Large intestine (tissue), 3 donors: ENCODE data around the gene ARHGAP33. TPM values are rescaled to one million over a fixed set of nuclear protein-coding genes. Genes with fewer than 3 reads are reported as not detected.
"Not testable (repeated sequence)": the region's sequence is repeated elsewhere in the genome, so short reads cannot be mapped to it uniquely, and the experiment has no call there.

ENCODE experiments used
- DNase-seq, 2 donors: peaks; one replicate each; pipeline versions ENCODE4 v3.0.0 to v3.0.0-alpha.2; 2013
- H3K27ac ChIP-seq: one replicate; pipeline ENCODE4 v1.5.1; 2013; ENCODE audit warnings: low read length
- H3K27me3 ChIP-seq: 2 replicates; pipeline ENCODE4 v1.6.1; 2013; ENCODE audit warnings: low read length; ENCODE audit not compliant: control insufficient read depth, insufficient read depth
- H3K36me3 ChIP-seq: 2 replicates; pipeline ENCODE4 v1.6.1; 2013; ENCODE audit warnings: low read length; ENCODE audit not compliant: control insufficient read depth, insufficient read depth
- H3K4me1 ChIP-seq: one replicate; pipeline ENCODE4 v1.6.1; 2013; ENCODE audit warnings: low read length; ENCODE audit not compliant: control insufficient read depth, insufficient read depth
- H3K4me3 ChIP-seq: one replicate; pipeline ENCODE4 v1.5.1; 2013; ENCODE audit warnings: low read length
- H3K9me3 ChIP-seq: one replicate; pipeline ENCODE4 v1.6.1; 2013; ENCODE audit warnings: mild to moderate bottlenecking, low read depth, low read length, moderate library complexity; ENCODE audit not compliant: control insufficient read depth
- WGBS: methylation state at CpG from one replicate; pipeline ENCODE4 v1.1.5; 2013; ENCODE audit warnings: low lambda C conversion rate; ENCODE audit not compliant: insufficient coverage; 5-methylcytosine and 5-hydroxymethylcytosine counted together
- polyA plus RNA-seq: library from polyadenylated mRNA; unstranded; fragments of 120-200 nt; gene quantifications from one replicate; pipeline ENCODE4 v1.2.1, GENCODE V29; 2013

ARHGAP33 gene
- polyA plus RNA-seq, 1 donor: 22.2 TPM

DNA sequence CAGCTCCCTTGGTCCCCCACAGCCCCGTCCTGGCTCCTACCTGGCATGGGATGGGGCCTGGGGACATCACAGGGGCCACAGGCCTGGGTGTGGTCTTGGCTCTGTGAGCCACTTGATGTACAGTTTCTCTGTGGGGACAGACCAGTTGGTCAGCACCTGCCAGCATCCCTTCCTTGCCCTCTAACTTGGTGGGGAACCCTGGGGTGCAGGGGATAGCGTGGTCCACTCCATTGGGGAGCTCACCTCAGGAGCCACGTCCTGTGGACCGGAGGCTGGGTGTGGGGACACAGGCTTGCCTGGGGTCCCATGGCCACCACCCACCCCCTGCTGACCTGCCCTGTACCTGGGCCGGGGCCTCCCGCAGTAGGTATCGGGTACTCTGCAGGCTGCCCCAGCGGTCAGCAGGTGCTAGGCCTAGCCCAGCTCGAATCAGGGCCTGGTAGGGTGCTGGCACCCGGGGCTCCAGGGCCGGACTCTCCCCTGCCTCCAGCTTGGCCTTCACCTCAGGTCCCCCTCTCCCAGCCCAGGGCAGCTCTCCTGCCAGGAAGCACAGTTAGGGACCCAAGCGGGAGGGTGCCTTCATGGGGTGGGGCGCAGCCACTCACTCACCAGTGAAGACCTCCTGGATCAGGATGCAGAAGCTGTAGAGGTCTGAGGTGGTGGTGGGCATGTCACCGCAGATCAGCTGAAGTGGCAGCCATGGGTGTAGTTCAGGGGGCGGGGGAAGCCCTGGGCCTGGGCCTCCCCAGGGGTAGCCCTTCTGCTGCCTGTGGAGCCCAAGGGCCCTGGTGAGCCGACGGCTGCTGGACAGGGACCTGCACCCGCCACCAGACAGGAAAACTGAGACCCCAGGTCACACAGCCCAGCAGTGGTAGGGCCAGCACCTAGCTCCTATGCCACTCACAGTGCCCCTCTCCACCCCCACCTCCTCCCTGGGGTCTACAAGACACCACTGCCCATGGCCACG, 14.9 kb downstream of the ARHGAP33 start:
- no peak overlapping the region for H3K4me3 ChIP-seq
- no peaks in the 10 kb centered on the region for H3K36me3 ChIP-seq
- H3K27ac ChIP-seq: no peak overlapping the region
- H3K27me3 ChIP-seq: no peaks in the 10 kb centered on the region
- peaks cover 10% of the 10 kb centered on the region for H3K4me1 ChIP-seq
- no peaks in the 10 kb centered on the region for H3K9me3 ChIP-seq
- DNase-seq: no peak
- no CpG with 5 or more reads among the region's 19 CpGs for WGBS

DNA sequence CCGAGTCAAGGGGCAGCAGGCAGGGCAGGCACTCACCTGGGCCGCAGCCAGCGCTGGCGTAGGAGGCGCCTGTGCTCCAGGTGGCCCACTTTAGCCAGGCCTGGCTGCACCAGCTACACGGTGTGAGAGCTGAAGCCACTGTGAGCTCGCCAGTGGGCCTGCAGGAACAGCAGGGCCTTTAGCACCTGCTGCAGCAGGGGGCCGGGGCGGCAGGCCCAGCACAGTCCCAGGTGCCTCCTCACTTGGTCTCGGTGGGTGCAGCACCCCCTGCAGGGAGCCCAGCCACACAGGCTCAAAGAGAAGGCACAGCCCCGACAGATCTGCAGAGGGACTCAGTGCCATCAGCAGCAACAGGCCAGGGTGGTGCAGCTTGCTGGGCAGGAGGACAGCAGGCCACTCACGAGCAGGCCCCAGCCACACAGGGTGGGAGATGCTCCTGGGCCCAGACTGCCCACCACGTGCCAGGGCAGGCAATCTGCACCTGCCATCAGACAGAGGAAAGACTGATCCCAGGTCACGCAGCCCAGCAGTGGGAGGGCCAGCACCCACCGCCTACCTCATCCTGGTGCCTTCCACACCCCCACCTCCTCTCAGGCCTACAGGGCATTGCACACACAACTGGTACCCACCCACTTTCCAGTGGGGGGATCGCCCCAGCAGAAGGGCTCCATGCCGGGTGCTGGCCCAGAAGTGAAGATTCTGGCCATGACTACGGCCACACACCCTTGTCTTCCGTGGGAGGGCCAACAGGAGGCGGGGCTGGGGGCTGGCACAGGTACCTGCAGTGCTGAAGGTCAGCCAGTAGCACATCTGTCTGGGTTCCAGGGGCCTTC, 15.8 kb downstream of the ARHGAP33 start:
- no peak overlapping the region for H3K4me3 ChIP-seq
- DNase-seq: no peak
- H3K27ac ChIP-seq: no peak overlapping the region
- peaks cover 3% of the 10 kb centered on the region for H3K4me1 ChIP-seq
- H3K36me3 ChIP-seq: no peaks in the 10 kb centered on the region
- no CpG with 5 or more reads among the region's 20 CpGs for WGBS
- H3K27me3 ChIP-seq: peaks cover 3% of the 10 kb centered on the region
- H3K9me3 ChIP-seq: no peaks in the 10 kb centered on the region

- H3K9me3 ChIP-seq: no peaks in the 10 kb centered on the region
- WGBS: no CpG with 5 or more reads among the region's 9 CpGs
These were observed 16.5 kb downstream of the ARHGAP33 start for GRCh38 chr19:35791814-35792279.

GRCh38 chr19:35792312-35792711, 16.9 kb downstream of the ARHGAP33 start:
- Histone ChIP-seq H3K27me3 (peaks cover 14% of the 10 kb centered on the region), H3K9me3 (no peaks in the 10 kb centered on the region), H3K4me3 (no peak overlapping the region), H3K27ac (no peak overlapping the region), H3K36me3 (no peaks in the 10 kb centered on the region), H3K4me1 (no peaks in the 10 kb centered on the region)
- no peak for DNase-seq
- WGBS: 96% methylated on average over 4 of the region's 15 CpGs

More at GRCh38 chr19:35791814-35792279, 16.5 kb downstream of the ARHGAP33 start:
- H3K36me3 ChIP-seq: no peaks in the 10 kb centered on the region
- H3K27ac ChIP-seq: no peak overlapping the region
- DNase-seq: no peak
- no peak overlapping the region for H3K4me3 ChIP-seq
- no peaks in the 10 kb centered on the region for H3K4me1 ChIP-seq
- peaks cover 10% of the 10 kb centered on the region for H3K27me3 ChIP-seq

- no peaks in the 10 kb centered on the region for H3K9me3 ChIP-seq
- no peak overlapping the region for H3K4me3 ChIP-seq
- peaks cover 20% of the 10 kb centered on the region for H3K27me3 ChIP-seq
- no peaks in the 10 kb centered on the region for H3K36me3 ChIP-seq
- DNase-seq: no peak
- no peaks in the 10 kb centered on the region for H3K4me1 ChIP-seq
- no CpG with 5 or more reads among the region's 8 CpGs for WGBS
- H3K27ac ChIP-seq: no peak overlapping the region
These were observed 17.5 kb downstream of the ARHGAP33 start for GRCh38 chr19:35792888-35793287.

GRCh38 chr19:35793381-35794165, 18.2 kb downstream of the ARHGAP33 start:
- DNase-seq: peak; percentile 27 to 58
- Histone ChIP-seq H3K9me3 (no peaks in the 10 kb centered on the region), H3K4me3 (no peak overlapping the region), H3K27me3 (peaks cover 24% of the 10 kb centered on the region), H3K27ac (no peak overlapping the region), H3K4me1 (no peaks in the 10 kb centered on the region), H3K36me3 (no peaks in the 10 kb centered on the region)
- no CpG with 5 or more reads among the region's 7 CpGs for WGBS

GRCh38 chr19:35795564-35795963, 20.2 kb downstream of the ARHGAP33 start:
- WGBS: no CpG with 5 or more reads among the region's 1 CpG
- H3K4me3 ChIP-seq, H3K36me3 ChIP-seq, H3K4me1 ChIP-seq, H3K9me3 ChIP-seq, DNase-seq, H3K27ac ChIP-seq: not testable (repeated sequence)
- H3K27me3 ChIP-seq: peaks cover 24% of the 10 kb centered on the region

- no peaks in the 10 kb centered on the region for H3K4me1 ChIP-seq
- H3K4me3 ChIP-seq: no peak overlapping the region
- H3K27ac ChIP-seq: no peak overlapping the region
- H3K36me3 ChIP-seq: no peaks in the 10 kb centered on the region
- no peaks in the 10 kb centered on the region for H3K9me3 ChIP-seq
- WGBS: 0% methylated on average over 1 of the region's 39 CpGs
- DNase-seq: no peak
- H3K27me3 ChIP-seq: peaks cover 24% of the 10 kb centered on the region
These were observed 21.5 kb downstream of the ARHGAP33 start for GRCh38 chr19:35796645-35797542.

DNA sequence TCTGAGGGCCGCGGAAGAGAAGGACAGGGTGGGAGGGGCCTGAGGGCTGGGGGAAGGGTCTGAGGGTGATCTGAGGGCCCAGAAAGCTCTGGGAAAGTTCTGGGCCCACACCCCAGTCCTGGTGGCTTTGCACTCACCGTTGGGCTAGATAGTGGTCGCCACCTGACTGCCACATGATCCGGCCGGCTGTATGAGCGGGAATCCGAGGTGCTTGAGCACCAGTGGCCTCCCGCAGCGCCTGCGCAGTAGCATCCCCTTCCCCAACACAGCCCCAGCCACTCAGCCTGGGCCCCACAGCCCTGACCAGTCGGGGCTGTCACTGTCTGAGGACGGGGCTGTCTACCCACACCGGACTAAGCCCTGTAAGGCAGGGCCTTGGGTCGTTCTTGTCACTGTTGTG, 22.3 kb downstream of the ARHGAP33 start:
- peak in 1 of 2 donors; percentile 50 for DNase-seq

More for the DNA sequence above, 22.3 kb downstream of the ARHGAP33 start:
- Histone ChIP-seq H3K4me3 (no peak overlapping the region), H3K27me3 (peaks cover 24% of the 10 kb centered on the region), H3K9me3 (no peaks in the 10 kb centered on the region), H3K4me1 (no peaks in the 10 kb centered on the region), H3K36me3 (no peaks in the 10 kb centered on the region), H3K27ac (no peak overlapping the region)
- WGBS: no CpG with 5 or more reads among the region's 15 CpGs
